NAMALWA (cell line): ENCODE data around the gene MYO18A.

Source experiments
- DNase-seq: peaks from one replicate; pipeline ENCODE4 v3.0.0-alpha.2; 2015; ENCODE audit warnings: low spot score

MYO18A gene

GRCh38 chr17:29124135-29124924 is 55.9 kb downstream of the MYO18A start:
- peak; percentile 79 for DNase-seq

GRCh38 chr17:29123111-29123510 is 57.1 kb downstream of the MYO18A start:
- no peak for DNase-seq

DNA sequence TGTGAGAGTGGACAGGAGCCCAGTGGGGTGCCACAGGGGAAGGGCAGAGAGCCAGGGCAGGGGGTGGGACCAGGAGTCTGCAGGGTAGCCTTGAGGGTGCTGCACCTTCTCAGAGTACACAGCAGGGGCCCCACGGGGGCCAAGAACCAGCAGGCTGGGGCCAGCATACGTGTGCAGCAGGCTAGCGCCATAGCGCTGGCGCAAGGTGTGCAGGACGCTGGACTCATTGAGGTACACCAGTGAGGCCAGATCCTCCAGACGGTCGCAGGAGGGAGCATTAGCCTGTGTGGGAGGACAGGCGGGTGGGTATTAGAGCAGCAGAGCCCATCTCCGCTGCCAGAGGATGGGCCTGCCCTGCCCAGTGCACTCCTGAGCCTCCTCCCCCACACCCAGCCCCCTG is 58.8 kb downstream of the MYO18A start:
- DNase-seq = no peak

DNA sequence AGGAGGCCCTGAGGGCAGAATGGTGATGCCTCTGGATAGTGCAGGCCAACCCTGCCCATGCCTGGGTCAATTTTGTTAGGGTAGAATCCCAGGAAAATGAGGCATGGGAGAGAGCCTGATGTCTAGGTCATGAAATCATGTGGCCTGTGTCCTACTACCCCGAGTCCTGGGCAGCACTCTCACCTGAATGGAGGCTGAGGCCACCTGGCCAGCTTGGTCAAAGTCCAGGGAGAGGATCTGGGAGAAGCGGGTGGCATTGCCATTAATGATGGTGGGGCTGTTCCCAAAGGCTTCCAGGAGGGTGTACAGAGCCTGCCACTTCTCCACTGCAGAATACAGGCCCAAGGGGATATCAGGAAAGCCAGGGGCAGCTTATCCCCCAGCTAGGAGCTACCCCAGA is 59.8 kb downstream of the MYO18A start:
- DNase-seq = no peak

DNA sequence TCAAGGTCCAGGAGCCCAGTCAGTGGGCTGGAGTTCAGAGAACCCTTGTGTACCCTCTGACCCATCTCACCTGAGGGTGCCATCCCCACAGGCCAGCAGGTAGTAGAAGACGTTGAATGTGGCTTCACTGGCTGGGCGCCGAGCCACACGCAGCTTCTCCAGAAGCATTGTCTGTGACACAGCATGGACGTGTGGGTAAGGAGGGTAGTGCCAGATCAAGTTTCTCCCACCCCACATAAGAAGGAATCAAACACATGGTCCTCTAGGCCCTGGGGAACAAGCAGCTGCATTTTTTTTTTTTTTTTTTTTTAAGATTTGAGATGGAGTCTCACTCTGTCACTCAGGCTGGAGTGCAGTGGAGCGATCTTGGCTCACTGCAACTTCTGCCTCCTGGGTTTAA is 60.9 kb downstream of the MYO18A start:
- no peak for DNase-seq

DNA sequence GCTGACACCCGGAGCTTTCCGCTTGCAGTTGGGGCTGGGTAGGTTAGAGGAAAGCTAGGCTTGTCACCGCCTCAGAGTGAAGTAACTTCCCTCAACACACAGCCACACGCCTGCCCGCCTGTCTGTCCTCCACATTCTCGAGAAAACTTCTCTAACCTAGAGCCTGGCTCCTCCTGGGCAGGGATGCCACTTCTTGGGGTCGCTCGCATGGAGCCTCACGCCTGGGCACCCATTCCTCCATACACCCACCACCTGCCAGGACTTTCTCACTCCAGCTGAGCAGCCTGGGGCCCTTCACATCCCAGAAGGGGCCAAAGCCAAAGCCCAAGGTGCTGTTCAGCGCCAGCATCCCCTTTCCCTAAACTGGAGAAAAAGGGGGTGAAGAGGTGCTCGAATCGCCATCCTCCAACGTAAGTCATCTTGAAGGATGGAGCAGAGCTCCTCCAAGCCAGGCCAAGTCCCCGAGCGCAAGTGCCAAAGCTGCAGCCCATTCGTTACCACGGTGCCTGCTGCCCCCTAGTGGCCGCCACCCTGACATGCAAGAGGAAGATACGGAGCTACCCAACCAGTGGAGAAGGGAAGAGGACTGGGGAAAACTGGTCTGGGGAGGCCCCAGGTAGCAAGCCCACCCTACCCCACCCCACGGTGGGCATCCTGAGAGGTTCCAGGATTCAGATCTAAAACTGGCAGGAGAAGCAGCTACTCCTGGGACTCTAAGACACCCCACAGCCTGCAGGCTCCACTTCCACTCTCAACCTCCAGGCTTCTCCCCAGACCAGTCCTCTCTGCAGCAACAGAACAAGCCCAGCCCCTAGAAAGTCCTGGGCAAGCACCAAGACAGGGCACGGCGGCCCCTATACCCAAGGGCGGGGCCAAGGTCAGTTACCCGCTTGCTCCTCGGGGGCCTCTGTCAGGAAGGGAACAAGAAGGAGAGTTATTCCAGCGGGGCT is 63.1 kb downstream of the MYO18A start:
- DNase-seq = peak; percentile 79

GRCh38 chr17:29115961-29116803 is 64.0 kb downstream of the MYO18A start:
- DNase-seq = peak; percentile 64

DNA sequence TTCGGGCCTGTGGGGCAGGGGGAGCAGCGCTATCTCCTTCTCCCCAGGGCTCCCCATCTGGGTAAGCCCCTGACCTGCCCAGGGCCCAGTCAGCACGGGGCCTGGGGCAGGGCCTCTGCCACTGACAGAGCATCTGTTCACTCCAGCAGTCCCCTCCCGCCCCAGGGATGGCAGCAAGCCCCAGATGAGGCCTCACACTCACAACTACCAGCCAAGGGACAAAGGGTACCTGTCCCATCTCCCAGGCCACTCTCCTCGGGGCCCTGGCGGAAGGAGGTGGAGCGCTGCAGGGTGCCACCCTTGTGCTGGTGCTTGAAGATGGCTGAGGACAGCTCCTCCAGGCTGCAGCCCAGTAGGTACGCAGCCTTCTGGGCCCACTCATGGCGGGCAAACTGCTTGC is 64.8 kb downstream of the MYO18A start:
- no peak for DNase-seq

GRCh38 chr17:29114141-29114540 is 66.1 kb downstream of the MYO18A start:
- no peak for DNase-seq

DNA sequence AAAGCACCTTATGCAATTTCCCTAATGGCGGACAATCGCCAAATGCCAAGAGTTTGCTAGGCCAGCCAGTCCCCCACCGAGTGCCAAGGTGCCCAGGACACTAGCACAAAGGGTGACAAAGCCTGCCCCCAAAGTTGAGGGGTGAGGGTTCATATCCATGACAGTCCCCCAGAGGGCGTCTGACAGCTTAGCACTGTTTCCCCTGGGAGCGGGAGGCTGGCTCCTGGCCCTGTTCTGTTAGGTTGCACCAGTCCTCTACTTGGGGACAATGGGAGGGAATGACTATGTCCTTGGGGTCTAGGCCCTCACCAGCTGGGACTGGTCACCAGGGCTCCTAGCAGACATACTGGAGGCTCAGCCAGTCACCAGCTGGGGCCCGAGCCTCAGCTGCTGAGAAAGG is 66.9 kb downstream of the MYO18A start:
- peak; percentile 27 for DNase-seq

DNA sequence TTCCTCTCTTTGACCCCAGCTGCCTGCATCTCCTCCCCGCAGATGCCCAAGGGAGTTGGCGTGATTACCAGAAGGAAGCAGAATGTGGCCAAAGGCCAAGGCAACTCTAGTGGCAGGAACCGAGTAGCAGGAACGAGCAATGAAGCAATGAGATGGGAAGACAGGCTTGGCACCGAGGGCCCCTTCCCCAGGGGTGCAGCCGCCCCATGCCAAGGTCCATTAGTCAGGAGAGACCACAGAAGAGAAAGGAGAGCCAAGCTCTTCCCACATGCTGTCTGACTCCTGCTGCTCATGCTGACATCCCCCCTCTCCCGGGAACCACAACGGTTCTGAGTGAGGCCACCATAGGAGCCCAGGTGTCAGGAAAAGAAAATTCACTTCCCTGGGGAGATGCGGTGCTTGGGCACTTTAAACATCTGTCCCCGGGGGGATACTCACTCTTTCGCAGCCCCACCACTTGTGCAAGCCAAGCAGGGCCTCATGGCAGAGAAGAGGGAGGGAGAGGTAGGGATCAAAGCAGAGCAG is 67.4 kb downstream of the MYO18A start:
- DNase-seq = no peak

GRCh38 chr17:29111816-29112499 is 68.2 kb downstream of the MYO18A start:
- peak; percentile 84 for DNase-seq

GRCh38 chr17:29110372-29110757 is 69.8 kb downstream of the MYO18A start:
- DNase-seq = no peak

DNA sequence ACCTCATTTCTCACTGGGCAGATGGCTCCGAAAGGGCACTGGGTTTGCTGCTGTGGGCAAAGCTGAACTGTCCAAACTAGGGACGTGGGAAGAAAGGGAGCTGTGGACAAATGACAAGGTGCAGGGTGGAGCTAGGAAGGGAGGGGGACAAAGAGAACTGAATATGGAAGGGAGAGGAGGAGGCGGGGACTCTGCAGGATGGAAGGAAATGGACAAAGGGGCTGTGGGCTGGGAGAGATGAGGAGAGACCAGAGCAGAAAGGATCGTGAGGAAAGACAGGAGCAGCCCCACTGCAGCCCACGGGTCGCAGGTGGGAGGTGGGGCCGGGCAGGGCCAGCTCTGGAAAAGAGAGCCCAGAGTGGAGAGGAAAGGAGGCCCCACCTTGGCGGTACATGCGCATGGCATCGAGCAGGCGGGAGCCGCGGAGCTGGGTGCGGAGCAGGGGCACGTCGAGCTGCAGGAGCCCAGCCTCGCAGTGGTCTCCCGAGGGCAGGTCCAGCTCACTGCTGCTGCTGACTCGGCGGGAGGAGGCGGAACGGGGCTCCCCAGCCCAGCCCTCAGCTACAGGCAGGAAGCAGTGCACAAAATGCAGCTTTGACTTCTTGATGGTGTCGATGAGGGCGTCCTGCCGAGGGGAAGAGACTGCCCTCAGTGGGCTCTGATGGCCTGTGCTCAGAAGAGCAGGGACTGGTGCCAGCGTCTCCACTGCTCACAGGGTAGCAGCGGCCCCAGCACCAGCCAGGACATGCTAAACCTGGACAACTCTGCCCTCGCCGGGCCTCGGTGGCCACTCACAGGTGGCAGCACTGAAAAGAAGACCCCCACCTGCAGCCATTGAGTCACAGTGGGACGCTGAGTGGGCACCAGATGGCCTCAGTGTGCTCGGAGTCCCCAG is 70.5 kb downstream of the MYO18A start:
- DNase-seq = no peak

DNA sequence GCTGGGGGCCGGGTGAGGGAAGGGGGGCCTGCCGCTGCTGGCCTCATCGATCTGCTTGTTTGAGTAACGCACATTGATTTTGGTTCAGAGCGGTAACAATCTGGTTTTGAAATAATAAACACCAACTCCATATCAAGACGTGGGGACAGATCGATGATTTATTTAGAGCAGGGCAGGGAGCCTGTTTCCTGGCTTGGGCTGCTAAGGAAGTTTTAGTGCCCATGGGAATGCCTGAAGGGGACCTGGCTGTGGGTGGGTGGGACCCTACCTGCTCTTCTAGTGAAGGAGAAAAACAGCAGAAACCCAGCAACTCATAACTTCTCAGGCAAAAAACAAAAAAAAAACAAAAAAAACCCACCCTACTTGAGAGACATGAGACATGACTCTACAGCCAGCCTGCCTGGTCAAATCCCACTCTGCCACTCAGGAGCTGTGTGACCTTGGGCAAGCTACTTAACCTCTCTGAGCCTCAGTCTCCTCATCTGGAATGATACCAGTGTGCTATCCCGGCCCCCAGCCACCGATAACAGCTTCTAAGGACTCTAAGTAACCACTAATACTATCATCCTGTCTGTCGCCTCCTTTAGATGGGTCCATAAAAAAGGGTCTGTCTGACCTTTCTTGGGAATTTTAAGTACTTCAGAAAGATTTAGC is 71.2 kb downstream of the MYO18A start:
- no peak for DNase-seq

- no peak for DNase-seq
Measured at GRCh38 chr17:29107933-29108822, 72.0 kb downstream of the MYO18A start.

DNA sequence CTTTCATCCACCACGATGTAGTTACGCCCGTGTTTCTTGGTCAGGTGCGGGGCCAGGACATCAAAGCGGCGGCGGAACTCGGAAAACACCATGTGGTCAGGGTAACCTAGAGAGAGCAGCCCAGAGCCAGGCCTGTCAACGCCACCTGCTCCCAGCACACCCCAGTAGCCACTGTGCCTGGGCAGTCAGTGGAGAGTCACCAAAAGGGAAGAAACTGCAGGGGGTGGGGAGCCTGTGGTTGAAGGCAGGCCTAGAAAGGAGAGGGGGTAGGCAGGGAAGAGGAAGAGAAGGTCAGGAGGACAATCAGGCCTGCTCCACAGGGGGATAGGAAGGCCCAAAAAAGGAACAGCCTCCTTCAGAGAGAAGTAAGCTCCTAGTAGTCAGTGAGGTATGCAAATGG is 73.1 kb downstream of the MYO18A start:
- DNase-seq = no peak

DNA sequence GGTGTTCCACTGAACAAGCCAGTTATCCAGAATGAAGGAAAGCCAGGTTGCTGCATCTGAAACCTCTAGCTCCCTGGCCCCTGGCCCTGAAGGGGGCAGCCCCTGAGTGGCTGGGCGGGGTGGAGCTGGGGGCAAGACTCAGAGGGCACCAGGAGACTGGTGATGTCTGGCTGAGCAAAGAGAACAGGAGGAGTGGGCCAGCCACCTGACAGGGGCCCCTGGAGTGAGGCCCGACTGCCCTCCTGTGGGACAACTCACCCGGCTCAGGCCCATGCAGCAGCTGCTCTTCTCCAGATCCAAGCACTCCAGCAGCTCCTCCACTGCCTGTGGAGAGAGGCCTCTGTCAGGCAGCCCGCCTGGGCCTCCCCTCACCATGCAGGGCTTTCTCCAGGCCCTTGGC is 76.9 kb downstream of the MYO18A start:
- no peak for DNase-seq

- no peak for DNase-seq
Measured at GRCh38 chr17:29102741-29103181, 77.4 kb downstream of the MYO18A start.
